Testis (tissue), 3 donors: ENCODE results near the gene CPHXL2. TPM values are rescaled to one million over a fixed set of nuclear protein-coding genes. Genes with fewer than 3 reads are reported as not detected.

ENCODE experiments used
- DNase-seq: peaks from one replicate; pipeline ENCODE4 v3.0.0-alpha.2; 2019
- H3K27ac ChIP-seq, 2 donors: fragments of 200-600 bp; sonication (generic); one replicate each; pipeline ENCODE4 v1.5.1; 2019
- H3K27me3 ChIP-seq: fragments of 200-600 bp; sonication (generic); one replicate; pipeline ENCODE4 v1.5.1; 2019
- H3K36me3 ChIP-seq: fragments of 200-600 bp; sonication (generic); one replicate; pipeline ENCODE4 v1.5.1; 2017; ENCODE audit warnings: low read depth; ENCODE audit errors: missing control alignments
- H3K4me1 ChIP-seq: fragments of 200-600 bp; sonication (generic); one replicate; pipeline ENCODE4 v1.5.1; 2019
- H3K4me3 ChIP-seq, 2 donors: fragments of 200-600 bp; sonication (generic); one replicate each; pipeline ENCODE4 v1.5.1; 2017 to 2019
- H3K9me3 ChIP-seq: fragments of 200-600 bp; sonication (generic); one replicate; pipeline ENCODE4 v1.5.1; 2017
- CTCF ChIP-seq, 3 experiments: fragments of 450-650 bp in 2 of 3; fragments of 200-600 bp in 1 of 3; sonication (generic) in 1 of 3; IDR thresholded peaks; one replicate each; pipeline ENCODE4 v1.5.1; 2016 to 2019; ENCODE audit warnings: antibody characterized with exemption in 3 of 3, mild to moderate bottlenecking in 2 of 3, moderate library complexity in 1 of 3
- POLR2A ChIP-seq: fragments of 450-650 bp; IDR thresholded peaks from one replicate; pipeline ENCODE4 v1.6.1; 2017; ENCODE audit warnings: antibody characterized with exemption, mild to moderate bottlenecking, moderate library complexity
- whole genome bisulfite sequencing, 2 donors: methylation state at CpG; one replicate each; pipeline ENCODE4 v1.1.5; 2018; 5-methylcytosine and 5-hydroxymethylcytosine counted together
- intact Hi-C: fragments of 100-400 bp; cut with DNase I; formaldehyde crosslinking; loops from one replicate; pipeline ENCODE4 v1.15.1; 2023; ENCODE audit warnings: low total_unique reads
- polyA plus RNA-seq: library from polyadenylated mRNA; stranded (reverse); fragments of 350-450 nt; fragmentation: Illumina TruSeq; extraction: RNeasy Lipid Tissue Mini Kit (QIAGEN cat#74804); gene quantifications from one replicate; pipeline ENCODE4 v1.2.3, GENCODE V29; 2014; ENCODE audit warnings: low read depth, low replicate concordance; ENCODE audit not compliant: insufficient read depth
- total RNA-seq, 2 donors: library from RNA; depleted of rRNA; stranded (reverse); fragments of >200 nt; gene quantifications; one replicate each; pipeline ENCODE4 v1.2.3, GENCODE V29; 2016

The CPHXL2 gene
- total and polyA plus RNA-seq, 3 donors from 2014 or later = 0.31 TPM; not detected in 2

- intact Hi-C loops = loop anchor here (10.0 kb wide), 1 partner anchor 73 kb away; no protein-coding TSS in a partner anchor
- Histone ChIP-seq H3K36me3 (no peaks in the 10 kb centered on the region), H3K4me1 (peaks cover 37% of the 10 kb centered on the region), H3K4me3 (peak within 1 kb of the TSS; percentile 99), H3K27me3 (no peaks in the 10 kb centered on the region), H3K9me3 (no peaks in the 10 kb centered on the region), H3K27ac (peak within 1 kb of the TSS; percentile 98 to 99)
- 1% methylated on average over 72 of the region's 76 CpGs; no CpG with 5 or more reads in 1 of the 2 donors for WGBS, 2 donors
- TF ChIP-seq POLR2A (peak; percentile 95), CTCF (IDR thresholded peaks at IDR 0.05) (no peak)
- peak; percentile 97 for DNase-seq
These were observed 29.1 kb downstream of the CPHXL2 start, which contains the start of the genes KARS1 and TERF2IP for GRCh38 chr16:75647492-75648264. TSS of gene KARS1 (minus strand) at chr16:75647665. CDS start at chr16:75647639, 26 bp downstream. TSS of gene TERF2IP (plus strand) at chr16:75647773. CDS start at chr16:75647883, 110 bp downstream.

GRCh38 chr16:75647112-75647491 is 29.7 kb downstream of the CPHXL2 start:
- DNase-seq = no peak
- intact Hi-C loops = loop anchor here (10.0 kb wide), 1 partner anchor 72 kb away; no protein-coding TSS in a partner anchor
- peaks cover 31% of the 10 kb centered on the region for H3K4me1 ChIP-seq

GRCh38 chr16:75644240-75645012 is 32.4 kb downstream of the CPHXL2 start:
- 87 to 93% methylated on average over 7 of the region's 7 CpGs for WGBS, 2 donors
- no peak for DNase-seq
- Histone ChIP-seq H3K36me3 (no peaks in the 10 kb centered on the region), H3K27me3 (no peaks in the 10 kb centered on the region), H3K27ac (no peak overlapping the region), H3K9me3 (no peaks in the 10 kb centered on the region), H3K4me3 (no peak overlapping the region), H3K4me1 (peaks cover 10% of the 10 kb centered on the region)
- intact Hi-C loops = loop anchor here (10.0 kb wide), 1 partner anchor 70 kb away; no protein-coding TSS in a partner anchor
- TF ChIP-seq CTCF (IDR thresholded peaks at IDR 0.05) (no peak), POLR2A (no peak)

More at GRCh38 chr16:75647112-75647491, 29.7 kb downstream of the CPHXL2 start:
- Histone ChIP-seq H3K27me3 (no peaks in the 10 kb centered on the region), H3K36me3 (no peaks in the 10 kb centered on the region), H3K27ac (peak overlapping the region; percentile 98 to 99), H3K9me3 (no peaks in the 10 kb centered on the region), H3K4me3 (peak overlapping the region; percentile 99)
- 0% methylated on average over 7 to 18 of the region's 18 CpGs for WGBS, 2 donors
- TF ChIP-seq CTCF (IDR thresholded peaks at IDR 0.05) (no peak), POLR2A (no peak)

- no peaks in the 10 kb centered on the region for H3K9me3 ChIP-seq
- H3K27ac ChIP-seq = no peak overlapping the region
- no peaks in the 10 kb centered on the region for H3K36me3 ChIP-seq
- no peak for TF ChIP-seq POLR2A
- no peak for TF ChIP-seq CTCF (IDR thresholded peaks at IDR 0.05)
- no peak for DNase-seq
- 87 to 93% methylated on average over 6 of the region's 6 CpGs for WGBS, 2 donors
- no peak overlapping the region for H3K4me3 ChIP-seq
- no peaks in the 10 kb centered on the region for H3K27me3 ChIP-seq
- no peaks in the 10 kb centered on the region for H3K4me1 ChIP-seq
- intact Hi-C loops = loop anchor here (10.0 kb wide), 1 partner anchor 66 kb away; no protein-coding TSS in a partner anchor
These were observed 36.2 kb downstream of the CPHXL2 start for GRCh38 chr16:75640598-75640997.
